Fibroblast of skin of scalp (primary cell): ENCODE data around the gene FCER2. TPM values are rescaled to one million over a fixed set of nuclear protein-coding genes. Genes with fewer than 3 reads are reported as not detected.
"Not testable (repeated sequence)": the region's sequence is repeated elsewhere in the genome, so short reads cannot be mapped to it uniquely, and the experiment has no call there.

Source experiments
- DNase-seq: peaks from one replicate; pipeline ENCODE4 v3.0.0-alpha.2; 2013
- polyA plus RNA-seq, 2 experiments: library from polyadenylated mRNA; unstranded; fragments of 120-200 nt; gene quantifications; one replicate each; pipeline ENCODE4 v1.2.1, GENCODE V29; 2013; ENCODE audit not compliant: insufficient read length in 2 of 2

The FCER2 gene
- not detected for polyA plus RNA-seq (2013, experiment 1 of 2; ENCODE audit: insufficient read length)
- polyA plus RNA-seq (2013, experiment 2 of 2; ENCODE audit: insufficient read length): not detected

- DNase-seq: no peak
These were observed at the start of gene FCER2 for GRCh38 chr19:7701654-7702457. Gene FCER2, minus strand, starts transcription at chr19:7702131. Its CDS starts 2,371 bp downstream, at chr19:7699760.

- no peak for DNase-seq
These were observed 49.3 kb upstream of the FCER2 start for GRCh38 chr19:7751157-7751783.

- DNase-seq: no peak
These were observed 46.8 kb upstream of the FCER2 start for GRCh38 chr19:7748756-7749155.

GRCh38 chr19:7748171-7748570 lies 46.2 kb upstream of the FCER2 start:
- no peak for DNase-seq

- no peak for DNase-seq
These were observed 45.3 kb upstream of the FCER2 start, which contains the start of gene CD209 for GRCh38 chr19:7746903-7747884. Gene CD209, minus strand, starts transcription at chr19:7747534. Its CDS starts 23 bp downstream, at chr19:7747511.

- not testable (repeated sequence) for DNase-seq
These were observed 44.4 kb upstream of the FCER2 start for GRCh38 chr19:7746306-7746705.

GRCh38 chr19:7744871-7745650 lies 43.1 kb upstream of the FCER2 start:
- no peak for DNase-seq

GRCh38 chr19:7744199-7744786 lies 42.4 kb upstream of the FCER2 start:
- no peak for DNase-seq

GRCh38 chr19:7743425-7743841 lies 41.5 kb upstream of the FCER2 start:
- no peak for DNase-seq

- no peak for DNase-seq
These were observed 41.1 kb upstream of the FCER2 start for GRCh38 chr19:7742991-7743390.

GRCh38 chr19:7742575-7742974 lies 40.6 kb upstream of the FCER2 start:
- no peak for DNase-seq

- DNase-seq: no peak
These were observed 38.7 kb upstream of the FCER2 start for GRCh38 chr19:7740682-7741054.

- no peak for DNase-seq
These were observed 38.1 kb upstream of the FCER2 start for GRCh38 chr19:7739801-7740681.

- no peak for DNase-seq
These were observed 37.4 kb upstream of the FCER2 start for GRCh38 chr19:7739211-7739755.

- no peak for DNase-seq
These were observed 36.1 kb upstream of the FCER2 start for GRCh38 chr19:7738023-7738422.

- DNase-seq: no peak
These were observed 35.3 kb upstream of the FCER2 start for GRCh38 chr19:7737215-7737614.

- DNase-seq: no peak
These were observed 34.2 kb upstream of the FCER2 start for GRCh38 chr19:7736148-7736547.

- DNase-seq: no peak
These were observed 32.6 kb upstream of the FCER2 start for GRCh38 chr19:7734220-7735203.

GRCh38 chr19:7733376-7733775 lies 31.4 kb upstream of the FCER2 start:
- no peak for DNase-seq
